ENCODE measurements around the gene GLRA1.

DNA sequence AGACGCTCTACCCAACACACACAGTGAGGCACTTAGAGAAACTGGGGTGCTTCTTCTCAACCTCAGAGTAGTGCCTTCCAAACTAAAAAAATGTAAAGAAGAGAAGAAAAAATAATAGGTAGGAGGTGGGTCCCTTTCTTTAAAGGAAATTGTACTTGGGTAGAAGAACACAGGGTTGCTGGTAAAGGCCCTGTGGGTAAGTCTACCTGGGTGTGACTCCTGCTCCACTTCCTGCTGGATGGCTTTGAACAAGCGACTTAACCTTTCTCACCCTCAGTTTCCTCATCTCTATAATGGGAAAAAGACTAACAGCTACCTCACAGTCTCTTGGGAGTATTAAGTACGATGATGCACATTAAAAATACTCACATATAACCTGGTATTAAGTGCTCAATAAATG is 32.1 kb upstream of the GLRA1 start:
- TF ChIP-seq POLR2AphosphoS5 (IDR thresholded peaks at IDR 0.05; ENCODE audit: borderline replicate concordance, low read depth, low read length) (no peak), EZH2 (IDR thresholded peaks at IDR 0.05) (no peak), FOXP2 (optimal IDR thresholded peaks at IDR 0.05; ENCODE audit: control extremely low read depth, extremely low read length, insufficient read depth) (no peak)

Measured in SK-N-MC (cell line).